ENCODE data around the gene NPC2.

NPC2 gene

GRCh38 chr14:74476607-74477006 lies 16.5 kb downstream of the NPC2 start:
- Mint-ChIP-seq H3K9me3 (no peaks in the 10 kb centered on the region), H3K27me3 (ENCODE audit: low read depth) (no peaks in the 10 kb centered on the region), H3K4me1 (peaks cover 6% of the 10 kb centered on the region), H3K4me3 (no peak overlapping the region), H3K27ac (no peak overlapping the region), H3K36me3 (ENCODE audit: low read depth) (peaks cover 45% of the 10 kb centered on the region)
- TF ChIP-seq CTCF (IDR thresholded peaks at IDR 0.05; ENCODE audit: unreplicated experiment in 3 of 3) = no peak

GRCh38 chr14:74476107-74476506 lies 17.0 kb downstream of the NPC2 start:
- H3K27ac Mint-ChIP-seq = no peak overlapping the region
- no peak for TF ChIP-seq CTCF (IDR thresholded peaks at IDR 0.05; ENCODE audit: unreplicated experiment in 3 of 3)
- peaks cover 6% of the 10 kb centered on the region for H3K4me1 Mint-ChIP-seq
- no peak overlapping the region for H3K4me3 Mint-ChIP-seq
- no peaks in the 10 kb centered on the region for H3K9me3 Mint-ChIP-seq
- no peaks in the 10 kb centered on the region for H3K27me3 Mint-ChIP-seq (ENCODE audit: low read depth)
- peaks cover 41% of the 10 kb centered on the region for H3K36me3 Mint-ChIP-seq (ENCODE audit: low read depth)

- Mint-ChIP-seq H3K27ac (no peak overlapping the region), H3K27me3 (ENCODE audit: low read depth) (no peaks in the 10 kb centered on the region), H3K9me3 (no peaks in the 10 kb centered on the region), H3K4me1 (peaks cover 6% of the 10 kb centered on the region), H3K36me3 (ENCODE audit: low read depth) (peaks cover 36% of the 10 kb centered on the region), H3K4me3 (no peak overlapping the region)
- no peak for TF ChIP-seq CTCF (IDR thresholded peaks at IDR 0.05; ENCODE audit: unreplicated experiment in 3 of 3)
These were observed 17.4 kb downstream of the NPC2 start for GRCh38 chr14:74475678-74476077.

- peaks cover 30% of the 10 kb centered on the region for H3K36me3 Mint-ChIP-seq (ENCODE audit: low read depth)
- H3K4me1 Mint-ChIP-seq = peaks cover 6% of the 10 kb centered on the region
- no peaks in the 10 kb centered on the region for H3K9me3 Mint-ChIP-seq
- no peak for TF ChIP-seq CTCF (IDR thresholded peaks at IDR 0.05; ENCODE audit: unreplicated experiment in 3 of 3)
- no peak overlapping the region for H3K4me3 Mint-ChIP-seq
- H3K27ac Mint-ChIP-seq = no peak overlapping the region
- H3K27me3 Mint-ChIP-seq (ENCODE audit: low read depth) = peaks cover 4% of the 10 kb centered on the region
These were observed 18.7 kb downstream of the NPC2 start for GRCh38 chr14:74474376-74474775.

- H3K27me3 Mint-ChIP-seq (ENCODE audit: low read depth) = peaks cover 4% of the 10 kb centered on the region
- H3K36me3 Mint-ChIP-seq (ENCODE audit: low read depth) = peaks cover 26% of the 10 kb centered on the region
- H3K9me3 Mint-ChIP-seq = no peaks in the 10 kb centered on the region
- H3K27ac Mint-ChIP-seq = no peak overlapping the region
- peaks cover 6% of the 10 kb centered on the region for H3K4me1 Mint-ChIP-seq
- TF ChIP-seq CTCF (IDR thresholded peaks at IDR 0.05; ENCODE audit: unreplicated experiment in 3 of 3) = no peak
- no peak overlapping the region for H3K4me3 Mint-ChIP-seq
These were observed 20.5 kb downstream of the NPC2 start for GRCh38 chr14:74472601-74473000.

GRCh38 chr14:74469548-74470518 lies 23.3 kb downstream of the NPC2 start:
- Mint-ChIP-seq H3K27me3 (ENCODE audit: low read depth) (peaks cover 4% of the 10 kb centered on the region), H3K27ac (no peak overlapping the region), H3K4me1 (peaks cover 6% of the 10 kb centered on the region), H3K9me3 (no peaks in the 10 kb centered on the region), H3K4me3 (no peak overlapping the region), H3K36me3 (ENCODE audit: low read depth) (peaks cover 13% of the 10 kb centered on the region)
- TF ChIP-seq CTCF (IDR thresholded peaks at IDR 0.05; ENCODE audit: unreplicated experiment in 3 of 3) = no peak
